ENCODE data around the gene SLX4IP.

GRCh38 chr20:10676518-10676917, 241.4 kb downstream of the SLX4IP start:
- TF ChIP-seq ZSCAN30 (tag by site-specific recombination; IDR thresholded peaks at IDR 0.05) (no peak), CTCF (tag by site-specific recombination; IDR thresholded peaks at IDR 0.05) (no peak)

All from HEK293 (cell line).